ENCODE measurements around the gene RAP1GAP2.

Gene RAP1GAP2

DNA sequence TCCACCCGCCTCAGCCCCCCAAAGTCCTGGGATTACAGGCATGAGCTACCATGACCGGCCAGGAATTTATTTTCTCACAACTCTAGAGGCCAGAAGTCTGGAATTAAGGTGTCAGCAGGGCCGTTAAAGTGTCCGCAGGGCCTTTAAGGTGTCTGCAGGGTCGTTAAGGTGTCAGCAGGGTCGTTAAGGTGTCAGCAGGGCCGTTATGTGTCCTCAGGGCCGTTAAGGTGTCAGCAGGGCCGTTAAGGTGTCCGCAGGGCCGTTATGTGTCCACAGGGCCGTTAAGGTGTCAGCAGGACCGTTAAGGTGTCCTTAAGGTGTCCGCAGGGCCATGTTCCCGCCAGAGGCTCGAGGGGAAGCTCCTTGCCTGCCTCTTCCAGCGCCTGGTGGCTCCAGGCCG lies 125.2 kb downstream of the RAP1GAP2 start:
- no peak for DNase-seq

DNA sequence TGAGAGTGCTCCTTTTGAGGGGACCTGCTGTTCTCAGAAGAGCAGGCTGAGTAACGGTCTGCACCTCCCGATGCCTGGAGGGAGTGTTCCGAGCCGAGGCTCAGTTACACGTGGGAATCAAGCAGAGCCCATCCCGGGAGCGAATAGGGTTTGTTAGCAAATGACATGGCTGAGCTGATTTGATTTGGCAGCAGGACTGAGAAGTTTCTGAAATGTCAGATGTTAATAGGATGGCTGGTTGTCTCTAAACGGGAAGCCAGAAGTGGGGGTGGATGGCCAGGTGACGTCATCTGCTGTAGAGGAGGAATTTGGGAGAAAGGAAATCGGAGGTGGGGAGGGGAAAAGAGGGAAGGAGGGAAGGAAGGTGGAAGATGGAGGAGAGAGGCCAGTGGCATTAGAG lies 128.0 kb downstream of the RAP1GAP2 start:
- no peak for DNase-seq

DNA sequence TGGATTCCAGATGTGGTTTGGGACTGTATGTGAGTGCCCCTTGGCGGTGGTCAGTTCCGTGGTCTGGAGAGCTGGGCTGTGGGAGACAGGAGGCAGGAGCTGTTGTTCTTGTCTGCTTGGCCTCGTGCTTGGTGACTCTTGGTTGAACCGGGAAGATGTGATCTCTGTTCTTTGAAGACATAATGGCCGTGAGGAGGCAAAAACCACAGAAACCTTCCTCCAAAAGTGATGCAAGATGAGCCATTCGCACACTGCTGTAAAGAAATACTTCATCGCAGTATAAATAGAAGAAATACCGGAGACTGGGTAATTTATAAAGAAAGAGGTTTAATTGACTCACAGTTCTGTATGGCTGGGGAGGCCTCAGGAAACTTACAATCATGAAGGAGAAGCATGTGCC lies 128.8 kb downstream of the RAP1GAP2 start:
- DNase-seq: no peak

DNA sequence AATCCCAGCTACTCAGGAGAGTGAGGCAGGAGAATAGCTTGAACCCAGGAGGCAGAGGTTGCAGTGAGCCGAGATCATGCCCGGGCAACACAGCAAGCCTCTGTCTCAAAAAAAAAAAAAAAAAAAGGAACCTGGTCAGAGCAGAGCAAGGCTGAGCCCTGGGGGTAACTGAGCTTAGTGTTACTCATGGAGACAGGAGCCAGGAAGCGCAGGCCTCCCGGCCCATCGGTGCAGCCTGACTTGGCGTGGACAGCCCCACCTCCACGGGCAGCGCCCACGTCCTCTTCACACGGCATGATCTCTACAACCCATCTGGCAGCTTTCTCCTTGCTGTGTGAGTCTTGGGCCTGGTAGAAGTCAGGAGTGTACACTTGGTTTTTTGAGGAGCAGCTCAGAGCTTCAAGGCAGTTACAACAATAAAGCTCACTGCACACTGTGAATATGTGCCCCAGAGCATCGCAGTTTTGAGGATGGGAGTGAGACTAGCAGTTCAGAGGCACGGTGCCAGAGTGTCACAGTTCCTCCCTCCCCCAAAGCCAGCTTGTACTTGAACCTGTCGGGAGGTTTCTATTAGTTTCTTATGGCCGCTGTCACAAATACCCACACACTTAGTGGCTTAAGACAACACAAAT lies 129.9 kb downstream of the RAP1GAP2 start:
- DNase-seq: no peak

DNA sequence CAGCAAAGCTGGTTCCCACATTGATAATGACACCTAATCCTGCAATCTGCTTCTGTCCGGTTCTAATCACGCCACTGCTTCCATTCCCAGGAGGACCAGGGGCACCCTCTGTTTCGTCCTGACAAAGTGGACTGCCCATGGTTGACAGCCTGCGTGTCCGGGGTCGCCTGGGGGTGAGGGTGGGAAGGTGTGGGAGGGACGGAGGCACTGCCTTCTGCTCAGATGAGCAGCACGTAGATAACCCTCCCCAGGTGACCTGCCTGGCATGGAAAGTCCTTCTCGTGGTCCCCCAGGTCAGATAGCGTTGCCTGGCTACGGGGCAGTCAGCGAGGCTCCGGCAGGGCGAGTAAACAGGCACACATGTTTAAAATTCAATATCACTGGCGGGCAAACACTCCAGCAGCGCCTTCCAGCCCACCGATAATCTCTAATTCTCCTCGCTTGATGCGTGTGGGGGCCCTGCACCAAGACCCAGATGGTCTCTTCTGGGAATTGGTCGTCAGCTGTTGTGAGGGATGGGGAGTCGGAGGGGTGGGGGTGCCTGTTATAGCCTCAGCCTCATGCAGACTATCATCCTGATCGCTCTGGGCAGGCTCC lies 132.2 kb downstream of the RAP1GAP2 start:
- no peak for DNase-seq

DNA sequence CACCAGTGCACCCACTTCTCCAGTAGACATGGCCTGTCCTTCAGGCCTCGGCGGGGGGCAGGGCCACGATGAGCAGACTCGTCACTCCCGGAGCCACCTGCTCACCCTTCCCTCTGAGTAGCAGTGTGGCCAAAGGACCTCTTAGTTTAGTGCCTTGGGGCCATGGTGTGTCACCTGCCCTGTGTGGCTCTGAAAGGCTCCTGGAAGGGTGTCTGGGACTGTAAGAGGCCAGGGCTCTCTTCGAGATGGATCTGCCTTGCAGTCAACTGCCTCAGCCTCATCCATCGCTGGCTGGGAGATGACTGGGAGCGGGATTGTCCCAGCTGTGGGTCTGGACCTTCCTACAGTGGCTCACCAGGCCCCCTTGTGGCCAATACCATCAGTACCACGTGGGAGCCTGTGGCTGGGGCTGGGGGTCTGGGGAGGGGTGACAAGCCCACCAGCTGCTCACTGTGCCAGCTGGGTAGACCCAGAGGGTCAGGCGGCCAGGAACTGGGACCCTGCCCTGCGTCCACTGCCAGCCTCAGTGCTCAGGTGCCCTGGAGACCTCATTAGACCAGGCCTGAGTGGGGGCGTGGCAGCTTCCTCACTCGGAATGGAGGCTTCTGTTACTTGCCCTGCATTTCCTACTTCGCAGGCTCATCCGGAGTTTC lies 133.8 kb downstream of the RAP1GAP2 start:
- peak; percentile 30 to 44 for DNase-seq

DNA sequence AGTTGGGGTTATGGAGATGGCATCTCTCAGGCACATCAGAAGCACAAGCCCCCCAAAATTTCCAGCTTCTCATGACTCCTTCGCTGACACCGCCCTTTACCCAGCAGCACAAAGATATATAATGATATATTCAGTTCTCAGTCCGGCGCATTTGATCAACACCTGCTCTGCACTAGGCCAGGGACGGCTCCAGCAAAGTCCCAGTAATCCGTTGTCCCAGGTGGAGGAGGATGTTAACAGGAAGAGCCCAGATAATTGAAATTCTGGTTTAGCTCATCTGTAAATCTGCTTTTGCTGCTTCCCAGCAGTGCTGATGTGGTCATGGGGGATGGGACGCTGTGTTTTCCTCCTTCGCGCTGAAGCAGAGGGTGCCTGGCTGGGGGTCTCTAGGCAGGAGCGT lies 135.6 kb downstream of the RAP1GAP2 start:
- DNase-seq: no peak

DNA sequence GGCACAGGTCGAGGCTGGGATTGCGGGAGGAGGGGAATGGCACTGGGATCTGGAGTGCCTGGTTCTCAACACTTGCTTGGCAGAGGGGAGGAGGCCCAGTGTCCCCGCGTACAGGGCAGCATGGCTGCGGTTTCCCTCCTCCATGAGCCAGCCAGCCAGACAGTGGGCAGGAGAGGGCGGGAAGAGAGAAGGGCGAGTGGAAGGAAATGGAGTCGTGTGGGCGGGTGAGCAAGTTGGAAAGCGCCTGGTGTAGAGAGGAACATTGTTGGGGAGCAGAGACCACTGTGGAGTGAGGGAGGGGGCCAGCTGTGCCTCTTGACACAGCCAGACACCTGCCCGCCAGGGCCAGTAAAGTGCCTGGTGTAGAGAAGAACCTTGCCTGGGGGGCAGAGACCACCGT lies 136.7 kb downstream of the RAP1GAP2 start:
- DNase-seq: no peak

DNA sequence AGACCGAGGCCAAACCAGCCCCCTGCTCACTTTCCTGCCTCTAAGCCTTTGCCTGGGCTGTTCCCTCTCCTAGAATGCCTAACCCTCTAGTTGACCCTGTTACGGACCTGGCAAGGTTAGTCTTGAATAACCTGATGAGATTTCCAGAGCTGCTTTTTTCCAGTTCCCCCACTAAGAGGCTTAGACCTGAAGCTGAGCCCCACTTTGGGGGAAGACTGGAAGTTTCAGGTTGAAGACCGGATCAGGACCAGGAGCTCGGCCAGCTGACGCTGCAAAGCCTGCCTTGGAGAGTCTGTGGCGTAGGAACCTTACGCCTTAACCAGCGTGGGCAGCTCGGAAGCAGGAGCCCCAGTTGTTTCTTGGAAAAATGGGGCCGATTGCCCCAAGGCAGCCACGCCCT lies 137.4 kb downstream of the RAP1GAP2 start:
- DNase-seq: no peak

DNA sequence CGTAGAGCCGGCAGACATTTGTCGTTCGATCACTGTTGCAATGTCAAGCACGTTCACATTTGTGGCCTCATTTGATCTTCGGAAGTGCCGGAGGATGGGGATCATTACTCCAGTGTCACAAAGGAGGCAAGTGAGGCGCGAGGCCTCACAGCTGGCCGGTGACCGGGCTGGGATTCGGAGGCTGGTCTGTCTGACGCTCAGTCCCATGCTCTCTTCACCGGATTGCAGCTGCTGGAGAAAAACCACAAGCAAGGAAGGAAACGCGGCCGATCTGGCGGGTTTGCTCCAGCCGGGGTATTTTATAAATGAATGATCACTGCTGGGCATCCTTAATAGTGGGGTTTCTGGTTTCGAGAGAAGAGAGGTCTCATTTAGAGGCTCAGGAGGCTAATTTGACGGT lies 139.4 kb downstream of the RAP1GAP2 start:
- no peak for DNase-seq

DNA sequence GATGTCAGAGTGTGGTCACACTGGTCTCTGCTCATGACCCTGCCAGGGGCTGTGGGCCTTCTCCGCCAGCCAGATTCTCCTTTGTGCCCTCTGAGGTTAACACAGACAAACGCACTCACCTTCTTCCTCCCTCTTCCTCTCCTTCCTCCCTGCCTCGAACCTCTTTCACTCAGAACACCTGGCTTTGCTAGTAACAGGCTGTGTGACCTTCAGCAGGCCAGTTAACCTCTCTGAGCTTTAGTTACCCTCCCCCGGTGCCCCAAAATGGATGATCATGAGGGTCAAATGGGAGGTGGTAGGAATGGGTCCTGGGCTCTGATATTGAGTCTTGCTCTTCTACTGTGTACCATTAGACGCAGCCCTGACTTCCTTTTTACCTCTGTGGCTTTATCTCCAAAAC lies 140.1 kb downstream of the RAP1GAP2 start:
- no peak for DNase-seq

DNA sequence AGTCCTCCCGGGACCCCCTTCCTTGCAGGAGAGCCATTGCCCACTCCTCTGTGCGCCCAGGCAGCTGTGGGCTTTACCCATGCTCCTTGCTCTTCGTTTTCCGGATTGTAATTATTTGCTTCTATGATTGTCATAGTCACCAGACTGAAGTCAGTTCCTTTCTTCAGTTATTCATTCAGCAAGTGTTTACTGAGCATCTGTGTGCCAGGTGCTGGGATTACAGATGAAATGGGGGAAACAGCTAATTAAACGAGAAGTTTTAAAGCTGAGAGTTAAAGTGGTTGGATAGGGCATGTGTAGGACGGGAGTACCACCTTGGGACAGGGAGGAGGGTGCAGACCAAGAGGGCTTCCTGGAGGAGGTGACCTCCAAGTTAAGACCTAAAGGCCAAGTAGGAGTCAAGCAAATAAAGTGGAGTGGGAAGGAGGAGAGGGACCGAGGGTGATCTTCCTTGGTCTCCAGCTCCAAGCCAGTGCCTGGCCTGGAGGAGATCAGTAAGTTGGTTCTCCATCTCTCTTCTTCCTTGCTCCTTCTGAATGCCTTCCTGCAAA lies 140.6 kb downstream of the RAP1GAP2 start:
- DNase-seq: no peak

DNA sequence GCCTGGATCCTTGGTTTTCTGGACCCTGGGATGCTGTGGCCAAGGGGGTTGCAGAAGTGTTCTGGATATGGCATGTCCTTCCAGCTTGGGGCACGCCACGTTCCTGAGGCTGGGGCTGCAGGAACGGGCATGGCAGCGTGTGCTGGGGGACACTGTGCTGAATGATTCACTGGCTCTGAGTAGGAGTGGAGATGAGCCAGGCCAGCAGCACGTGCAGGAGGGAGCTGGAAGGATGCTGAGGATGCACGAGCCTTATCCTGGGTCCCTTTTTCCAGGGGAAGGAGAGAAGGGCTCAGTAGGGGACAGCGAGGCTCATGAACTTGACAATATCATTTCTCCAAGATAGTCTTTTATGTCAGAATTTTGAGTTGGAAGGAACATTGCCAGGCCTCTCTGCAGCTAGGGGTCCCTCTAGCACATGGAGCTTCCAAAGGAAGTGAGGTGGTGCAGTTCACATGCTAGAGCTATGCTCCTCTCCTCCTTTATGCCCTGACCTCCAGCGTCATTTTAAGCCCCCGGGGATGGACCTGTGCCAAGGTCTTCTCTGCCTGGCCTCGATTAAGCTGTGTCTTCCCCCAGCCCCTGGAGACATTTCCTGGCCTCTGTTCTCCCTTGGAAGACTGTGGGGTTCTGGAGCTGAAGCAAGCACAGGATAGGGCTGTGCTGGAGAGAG lies 141.2 kb downstream of the RAP1GAP2 start:
- no peak for DNase-seq

DNA sequence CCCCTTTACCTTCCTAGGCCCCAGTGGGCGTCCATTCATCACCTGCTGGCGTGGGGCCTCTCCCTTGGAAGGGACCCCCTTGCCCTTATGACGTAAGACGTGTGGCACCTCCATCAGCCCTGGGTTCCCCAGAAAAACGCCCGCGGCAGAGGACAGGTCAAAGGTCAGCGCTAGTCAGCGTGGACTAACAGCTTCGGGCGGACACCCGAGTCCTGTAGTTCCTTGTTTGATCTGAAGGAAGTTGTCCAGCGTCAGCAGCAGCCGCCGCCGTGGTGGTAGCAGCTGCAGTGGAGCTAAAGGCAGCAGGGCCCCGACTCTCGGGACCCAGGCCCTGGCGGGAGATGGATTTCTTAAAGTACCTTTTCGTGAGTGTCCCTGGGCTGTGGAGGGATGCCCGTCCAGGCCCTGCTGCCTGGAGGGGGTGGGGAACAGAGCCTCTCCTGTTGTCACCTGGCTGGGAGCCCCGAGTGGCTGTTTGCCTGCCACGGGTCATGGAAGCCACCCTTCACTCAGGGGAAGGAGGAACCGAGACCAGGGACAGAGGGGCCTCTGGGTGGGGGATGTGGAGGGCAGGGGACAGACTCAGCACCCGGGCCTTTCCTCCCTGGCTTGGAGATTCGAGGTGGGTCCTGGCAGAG lies 143.6 kb downstream of the RAP1GAP2 start:
- DNase-seq: no peak

DNA sequence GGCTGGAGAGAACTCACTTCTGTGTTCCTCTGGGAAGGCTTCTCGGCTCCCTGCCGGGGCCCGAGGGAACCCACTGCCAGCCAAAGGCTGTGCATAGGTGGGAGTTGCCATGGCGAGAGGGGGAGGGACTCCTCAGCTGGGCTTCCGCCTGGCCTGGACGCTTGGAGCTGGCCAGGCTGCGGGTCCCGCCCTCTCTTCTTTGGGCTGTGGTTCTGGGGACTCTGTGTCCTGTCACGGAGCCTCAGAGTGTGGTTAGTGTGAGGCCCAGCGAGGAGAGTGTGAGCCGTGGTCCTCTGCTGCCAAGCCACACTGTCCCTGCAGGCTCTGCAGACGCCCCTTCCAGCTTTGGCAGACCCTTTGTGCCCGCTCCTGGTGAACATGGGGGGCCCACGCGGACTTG lies 144.1 kb downstream of the RAP1GAP2 start:
- DNase-seq: no peak

DNA sequence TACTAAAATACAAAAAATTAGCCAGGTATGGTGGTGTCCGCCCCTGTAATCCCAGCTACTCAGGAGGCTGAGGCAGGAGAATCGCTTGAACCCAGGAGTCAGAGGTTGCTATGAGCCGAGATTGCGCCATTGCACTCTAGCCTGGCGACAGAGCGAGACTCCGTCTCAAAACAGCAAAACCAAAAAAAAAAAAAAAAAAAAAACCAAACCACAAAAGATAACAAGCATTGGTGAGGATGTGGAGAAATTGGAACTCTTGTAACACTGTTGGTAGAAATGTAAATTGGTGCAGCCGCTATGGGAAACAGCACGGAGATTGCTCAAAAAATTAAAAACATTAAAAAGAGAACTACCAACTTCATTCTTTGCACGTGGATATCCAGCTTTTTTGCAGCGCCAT lies 147.7 kb downstream of the RAP1GAP2 start:
- no peak for DNase-seq

DNA sequence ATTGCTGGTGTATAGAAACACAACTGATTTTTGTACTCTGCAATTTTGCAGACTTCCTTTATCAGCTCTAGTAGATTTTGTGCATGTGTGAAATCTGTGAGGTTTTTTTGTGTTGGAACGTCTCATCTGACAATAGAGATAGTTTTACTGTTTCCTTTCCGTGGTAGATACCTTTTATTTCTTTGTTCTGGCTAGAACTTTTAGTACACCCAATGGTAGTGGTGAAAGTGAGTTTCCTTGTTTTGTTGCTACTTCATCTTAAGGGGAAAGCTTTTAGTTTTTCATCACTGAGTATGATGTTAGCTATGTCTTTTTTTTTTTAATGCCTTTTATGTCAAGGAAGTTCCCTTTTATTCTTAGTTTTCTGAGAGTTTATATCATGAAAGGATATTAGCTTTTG lies 149.1 kb downstream of the RAP1GAP2 start:
- DNase-seq: no peak

DNA sequence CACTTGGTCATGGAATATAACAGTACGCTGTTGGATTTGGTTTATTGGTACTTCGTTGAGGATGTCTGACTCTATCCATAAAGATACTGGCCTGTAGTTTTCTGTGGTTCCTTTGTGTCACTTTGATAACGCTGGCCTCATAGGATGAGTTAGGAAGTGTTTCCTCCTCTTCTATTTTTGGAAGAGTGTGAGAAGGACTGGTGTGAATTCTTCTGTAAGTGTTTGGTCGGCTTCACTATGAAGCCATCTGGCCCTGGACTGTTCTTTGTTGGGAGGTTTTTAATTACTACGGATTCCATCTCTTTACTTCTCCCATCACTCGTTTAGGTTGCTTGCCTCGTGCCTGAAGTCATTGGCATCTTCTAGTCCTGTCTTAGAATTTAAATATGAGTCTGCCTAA lies 149.9 kb downstream of the RAP1GAP2 start:
- DNase-seq: no peak

DNA sequence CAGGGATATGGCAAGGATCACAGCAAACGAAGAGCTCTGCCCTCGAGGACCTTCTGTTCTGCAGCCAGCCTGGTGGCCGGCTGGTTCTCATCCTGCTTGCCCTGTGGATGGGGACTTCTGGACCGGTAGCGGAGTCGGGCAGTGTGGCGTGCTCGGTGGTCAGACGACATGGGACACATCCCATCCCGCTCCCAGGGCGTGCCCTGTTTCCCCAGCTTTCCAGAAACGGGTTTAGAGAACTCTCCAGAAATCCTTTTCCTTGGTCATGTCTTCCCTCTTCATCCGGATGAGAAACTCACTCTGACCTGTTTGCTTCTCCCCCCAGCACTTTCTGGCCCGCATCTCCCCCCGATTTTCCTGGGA lies 151.3 kb downstream of the RAP1GAP2 start:
- no peak for DNase-seq

DNA sequence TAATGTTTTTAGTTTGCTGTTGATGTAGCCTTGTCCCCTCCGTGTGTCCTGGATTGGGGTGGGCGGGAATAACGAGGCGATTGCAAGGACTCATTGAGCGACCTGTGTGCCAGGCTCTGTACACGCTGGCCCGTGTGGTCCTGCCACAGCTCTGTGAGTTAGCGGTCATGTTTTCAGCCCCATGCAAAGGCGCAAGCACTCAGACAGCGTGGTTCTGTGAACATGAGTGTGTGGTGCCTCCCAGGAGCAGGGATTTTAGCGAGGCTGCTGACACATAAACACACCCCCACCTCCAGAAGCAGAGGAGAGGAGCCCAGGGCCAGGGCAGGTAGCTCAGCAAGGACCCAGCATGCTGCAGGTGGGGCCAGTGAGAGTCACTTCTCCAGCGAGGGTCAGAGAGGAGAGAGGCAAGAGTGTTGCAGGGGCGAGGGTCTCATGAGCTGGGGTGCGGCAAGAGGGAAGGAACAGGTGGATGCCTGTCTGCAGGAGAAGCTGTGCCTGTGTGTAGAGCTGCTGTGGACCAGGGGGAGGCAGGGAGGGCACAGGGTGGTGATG lies 151.8 kb downstream of the RAP1GAP2 start:
- DNase-seq: no peak

DNA sequence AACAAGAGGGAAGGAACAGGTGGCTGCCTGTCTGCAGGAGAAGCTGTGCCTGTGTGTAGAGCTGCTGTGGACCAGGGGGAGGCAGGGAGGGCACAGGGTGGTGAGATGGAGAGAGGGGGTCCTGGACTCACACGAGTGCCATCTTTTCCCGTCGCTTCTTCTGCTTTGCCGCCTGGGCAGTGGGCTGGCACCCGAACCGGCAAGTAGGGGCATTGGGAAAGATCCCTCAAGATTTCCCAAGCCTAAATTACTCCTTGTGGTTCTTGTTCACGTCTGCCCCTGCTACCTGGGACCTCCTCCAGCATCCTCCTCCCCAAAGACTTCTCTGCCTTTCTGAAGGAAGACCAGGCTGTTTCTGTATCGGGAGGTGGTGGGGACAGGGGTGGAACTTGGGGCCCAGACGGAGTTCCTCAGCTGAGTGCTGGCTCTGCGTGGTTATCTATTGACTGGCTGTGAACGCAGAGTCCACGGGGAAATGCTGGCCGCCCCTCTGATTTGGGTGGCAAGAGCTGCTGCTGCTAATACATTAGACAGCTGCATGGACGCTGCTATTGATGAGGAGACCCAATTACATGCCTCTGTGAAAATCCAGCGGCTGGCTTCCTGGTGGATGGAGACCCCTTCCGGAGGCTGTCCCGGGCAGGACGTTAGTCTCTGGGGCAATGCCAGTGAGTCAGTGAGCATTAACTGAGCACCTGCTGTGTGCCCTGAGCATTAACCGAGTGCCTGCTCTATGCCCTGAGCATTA lies 152.7 kb downstream of the RAP1GAP2 start:
- no peak for DNase-seq

DNA sequence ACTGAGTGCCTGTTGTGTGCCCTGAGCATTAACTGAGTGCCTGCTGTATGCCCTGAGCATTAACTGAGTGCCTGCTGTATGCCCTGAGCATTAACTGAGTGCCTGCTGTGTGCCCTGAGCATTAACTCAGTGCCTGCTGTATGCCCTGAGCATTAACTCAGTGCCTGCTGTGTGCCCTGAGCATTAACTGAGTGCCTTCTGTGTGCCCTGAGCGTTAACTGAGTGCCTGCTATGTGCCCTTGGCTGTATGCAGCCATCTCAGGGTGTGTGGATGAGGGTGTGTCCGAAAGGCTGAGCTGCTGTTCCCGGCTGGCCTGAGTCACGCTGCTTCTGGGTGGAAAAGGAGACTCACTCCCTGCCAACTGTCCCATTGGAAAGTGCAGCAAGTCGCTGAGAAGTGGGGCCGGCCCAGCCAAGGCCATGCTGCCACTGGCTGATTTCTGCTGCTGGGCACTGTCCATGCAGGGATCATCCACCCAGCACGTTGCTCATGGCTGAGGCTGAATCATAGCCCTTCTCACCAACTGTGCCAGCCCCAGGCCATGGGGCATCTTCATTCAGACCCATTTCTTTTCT lies 153.3 kb downstream of the RAP1GAP2 start:
- DNase-seq: no peak
